Mesothelial cell of epicardium (in vitro differentiated cells): ENCODE results near the gene SLC8A1. TPM values are rescaled to one million over a fixed set of nuclear protein-coding genes. Genes with fewer than 3 reads are reported as not detected.

Source experiments
- DNase-seq, 2 experiments: peaks; one replicate each; pipeline ENCODE4 v3.0.0; 2021; ENCODE audit warnings: low spot score in 2 of 2; ENCODE audit not compliant: unreplicated experiment in 2 of 2
- H3K27ac Mint-ChIP-seq: 2 replicates; pipeline ENCODE4 v1.8.0; 2021; ENCODE audit warnings: mixed read lengths
- H3K27me3 Mint-ChIP-seq: 2 replicates; pipeline ENCODE4 v1.8.0; 2021; ENCODE audit warnings: low read depth, mixed read lengths
- H3K36me3 Mint-ChIP-seq: 2 replicates; pipeline ENCODE4 v1.8.0; 2021; ENCODE audit warnings: mixed read lengths
- H3K4me1 Mint-ChIP-seq: 2 replicates; pipeline ENCODE4 v1.8.0; 2021; ENCODE audit warnings: mixed read lengths
- H3K4me3 Mint-ChIP-seq: 2 replicates; pipeline ENCODE4 v1.8.0; 2021; ENCODE audit warnings: mild to moderate bottlenecking, moderate library complexity, mixed read lengths
- H3K9me3 Mint-ChIP-seq: 2 replicates; pipeline ENCODE4 v1.8.0; 2021; ENCODE audit warnings: mixed read lengths
- CTCF ChIP-seq: fragments of 200-600 bp; sonication (generic); IDR thresholded peaks from one replicate; pipeline ENCODE4 v1.5.0; 2021; ENCODE audit warnings: antibody characterized with exemption; ENCODE audit not compliant: unreplicated experiment
- total RNA-seq: library from RNA; stranded (reverse); gene quantifications from 3 replicates; pipeline ENCODE4 v1.2.1, GENCODE V29; 2021

The SLC8A1 gene
- total RNA-seq, 1 donor from 2014 or later: 29.6 TPM

GRCh38 chr2:40287773-40288172 is 164.1 kb downstream of the SLC8A1 start:
- Mint-ChIP-seq H3K9me3 (no peaks in the 10 kb centered on the region), H3K4me3 (no peak overlapping the region), H3K27ac (no peak overlapping the region), H3K36me3 (no peaks in the 10 kb centered on the region), H3K27me3 (no peaks in the 10 kb centered on the region), H3K4me1 (peaks cover 9% of the 10 kb centered on the region)
- TF ChIP-seq CTCF: no peak
- no peak for DNase-seq

GRCh38 chr2:40287195-40287594 is 164.7 kb downstream of the SLC8A1 start:
- H3K27ac Mint-ChIP-seq: no peak overlapping the region
- H3K27me3 Mint-ChIP-seq: no peaks in the 10 kb centered on the region
- H3K36me3 Mint-ChIP-seq: no peaks in the 10 kb centered on the region
- DNase-seq: no peak
- TF ChIP-seq CTCF: no peak
- no peak overlapping the region for H3K4me3 Mint-ChIP-seq
- H3K4me1 Mint-ChIP-seq: peaks cover 14% of the 10 kb centered on the region
- no peaks in the 10 kb centered on the region for H3K9me3 Mint-ChIP-seq

- Mint-ChIP-seq H3K4me1 (peaks cover 19% of the 10 kb centered on the region), H3K27ac (no peak overlapping the region)
Measured at GRCh38 chr2:40286721-40287120, 165.2 kb downstream of the SLC8A1 start.

GRCh38 chr2:40285391-40285790 is 166.5 kb downstream of the SLC8A1 start:
- no peaks in the 10 kb centered on the region for H3K9me3 Mint-ChIP-seq
- H3K36me3 Mint-ChIP-seq: no peaks in the 10 kb centered on the region
- TF ChIP-seq CTCF: no peak
- no peak overlapping the region for H3K27ac Mint-ChIP-seq
- H3K27me3 Mint-ChIP-seq: no peaks in the 10 kb centered on the region
- H3K4me1 Mint-ChIP-seq: peaks cover 32% of the 10 kb centered on the region
- no peak overlapping the region for H3K4me3 Mint-ChIP-seq
- no peak for DNase-seq

More at GRCh38 chr2:40286721-40287120, 165.2 kb downstream of the SLC8A1 start:
- Mint-ChIP-seq H3K9me3 (no peaks in the 10 kb centered on the region), H3K27me3 (no peaks in the 10 kb centered on the region), H3K36me3 (no peaks in the 10 kb centered on the region), H3K4me3 (no peak overlapping the region)
- TF ChIP-seq CTCF: no peak
- no peak for DNase-seq

GRCh38 chr2:40284797-40285196 is 167.1 kb downstream of the SLC8A1 start:
- Mint-ChIP-seq H3K4me3 (no peak overlapping the region), H3K27me3 (no peaks in the 10 kb centered on the region), H3K36me3 (no peaks in the 10 kb centered on the region), H3K27ac (no peak overlapping the region), H3K4me1 (peaks cover 35% of the 10 kb centered on the region), H3K9me3 (no peaks in the 10 kb centered on the region)
- DNase-seq: no peak
- TF ChIP-seq CTCF: no peak
